COLO668 (cell line): ENCODE measurements around the gene CLSTN2.

Experiments
- DNase-seq: peaks from one replicate; lab custom pipeline; 2025; ENCODE audit not compliant: unreplicated experiment; lab: John Stamatoyannopoulos, UW

Gene CLSTN2

DNA sequence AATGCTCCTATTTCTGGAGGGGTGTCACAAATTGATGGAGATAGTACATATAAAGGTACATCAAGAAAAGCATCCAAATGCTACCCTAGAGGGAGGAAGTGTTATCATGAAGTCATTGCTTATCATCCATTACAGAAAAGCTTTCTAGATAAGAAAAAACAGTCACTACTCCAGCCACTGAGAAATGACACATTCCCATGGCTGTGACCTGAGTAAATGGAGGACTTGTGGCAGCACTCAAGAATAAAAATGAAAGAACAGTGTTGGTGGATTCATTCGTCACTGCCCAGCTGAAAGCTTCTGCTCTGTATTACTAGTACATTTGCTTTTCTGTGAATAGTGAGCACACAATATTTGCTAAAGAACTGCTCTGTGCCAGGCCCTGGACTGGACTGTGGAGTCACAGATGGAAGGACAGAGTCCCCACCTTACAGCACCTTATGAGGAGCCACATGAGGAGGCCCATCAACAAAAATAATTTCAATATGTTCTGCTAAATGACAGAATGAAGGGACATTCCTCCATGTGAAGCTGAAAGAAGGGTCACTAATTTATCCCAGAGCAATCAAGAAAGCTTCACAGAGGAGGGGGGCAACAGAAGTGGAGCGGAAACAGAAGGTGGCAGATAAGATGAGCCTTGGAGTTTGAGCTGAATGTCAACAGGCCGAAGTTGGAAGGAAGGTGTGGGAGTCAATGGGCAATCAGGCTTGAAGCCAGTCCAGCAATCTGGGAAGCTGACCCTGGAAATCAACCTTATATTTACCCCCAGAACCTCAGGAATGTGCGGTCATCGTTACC is 399.3 kb downstream of the CLSTN2 start:
- no peak for DNase-seq

DNA sequence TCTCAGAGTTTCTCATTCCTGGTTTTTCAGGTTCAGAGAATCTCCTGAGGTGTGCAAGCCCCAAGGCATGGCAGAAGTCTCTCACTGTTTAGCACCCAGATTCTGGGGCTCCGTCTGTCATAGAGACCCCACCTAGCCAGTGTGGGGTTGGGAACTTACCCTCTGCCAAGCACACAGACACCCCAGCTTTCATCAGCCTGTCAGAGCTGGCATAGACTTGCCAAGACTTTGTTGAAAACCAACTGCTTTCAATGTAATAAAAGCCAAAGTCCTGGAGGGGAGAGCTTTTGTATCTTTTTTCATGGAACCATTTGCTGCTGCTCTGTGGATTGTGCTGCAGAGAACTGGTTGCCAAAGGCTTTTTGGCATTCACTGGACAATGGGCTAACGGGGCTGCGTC is 401.5 kb downstream of the CLSTN2 start:
- no peak for DNase-seq

DNA sequence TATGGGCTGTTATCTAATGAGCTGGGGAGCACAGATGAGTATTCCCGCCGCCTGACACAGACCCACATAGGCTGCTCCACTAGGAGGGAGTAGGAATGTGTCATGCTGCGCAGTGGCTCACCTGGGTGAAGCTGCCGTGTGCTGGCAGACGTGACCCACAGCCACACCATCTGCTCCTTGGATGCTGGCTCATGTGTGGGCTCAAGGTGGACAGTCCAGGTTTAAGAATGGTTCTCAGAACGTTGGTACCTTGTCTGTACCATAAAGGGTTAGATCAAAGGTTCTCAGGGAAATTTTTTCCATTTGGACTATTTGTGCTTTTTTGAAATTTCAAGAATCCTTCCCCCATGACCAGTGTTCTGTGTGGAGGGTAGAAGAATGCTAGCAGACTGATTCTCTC is 403.9 kb downstream of the CLSTN2 start:
- no peak for DNase-seq

DNA sequence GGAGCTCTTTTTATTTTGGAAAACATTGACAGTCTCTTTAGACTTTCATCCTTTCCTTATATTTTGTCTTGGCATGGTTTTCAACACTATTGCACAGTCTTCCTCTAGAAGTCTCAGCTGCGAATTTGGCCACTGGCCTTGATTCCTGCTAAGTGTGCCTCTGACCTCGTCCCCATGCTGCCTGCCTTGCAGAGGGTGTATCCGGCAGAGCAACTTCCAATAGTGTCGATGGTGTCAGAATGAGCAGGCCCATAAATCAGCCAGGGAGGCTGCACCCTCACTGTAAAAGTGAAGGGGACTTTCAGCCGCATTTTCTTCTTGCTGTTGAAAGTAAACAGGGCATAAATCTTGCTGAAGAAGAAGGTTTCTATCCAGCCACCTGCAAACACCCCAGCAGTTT is 406.2 kb downstream of the CLSTN2 start:
- DNase-seq, result peak; percentile 38

DNA sequence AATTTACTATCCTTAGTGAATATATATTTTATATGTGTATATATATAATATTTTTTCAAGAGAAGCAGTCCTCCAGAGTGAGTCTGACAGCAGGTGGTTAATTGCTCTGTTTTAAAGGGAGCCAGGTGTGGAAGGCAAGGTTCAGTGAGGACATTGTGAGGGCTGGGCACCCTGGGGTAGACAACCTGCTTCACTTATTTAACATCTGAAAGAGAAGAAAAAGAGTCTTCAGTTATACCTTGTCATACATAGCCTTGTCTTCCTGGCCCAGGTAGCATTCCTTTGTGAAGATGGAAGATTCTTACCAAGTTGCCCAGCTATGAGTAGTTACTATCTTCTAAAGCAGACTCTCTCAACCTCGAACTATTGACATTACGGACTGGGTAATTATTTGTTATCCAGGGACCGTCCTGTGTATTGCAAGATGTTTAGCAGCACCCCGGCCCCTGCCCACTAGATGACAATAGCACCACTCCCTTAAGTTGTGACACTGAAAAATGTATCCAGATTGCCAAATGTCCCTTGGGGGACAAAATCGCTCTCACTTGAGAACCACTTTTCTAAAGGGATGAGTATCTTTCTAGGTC is 406.9 kb downstream of the CLSTN2 start:
- DNase-seq, result peak; percentile 27

GRCh38 chr3:140342668-140343067 is 407.7 kb downstream of the CLSTN2 start:
- DNase-seq, result peak; percentile 9

- DNase-seq, result no peak
These were observed 408.5 kb downstream of the CLSTN2 start for GRCh38 chr3:140343211-140344081.

DNA sequence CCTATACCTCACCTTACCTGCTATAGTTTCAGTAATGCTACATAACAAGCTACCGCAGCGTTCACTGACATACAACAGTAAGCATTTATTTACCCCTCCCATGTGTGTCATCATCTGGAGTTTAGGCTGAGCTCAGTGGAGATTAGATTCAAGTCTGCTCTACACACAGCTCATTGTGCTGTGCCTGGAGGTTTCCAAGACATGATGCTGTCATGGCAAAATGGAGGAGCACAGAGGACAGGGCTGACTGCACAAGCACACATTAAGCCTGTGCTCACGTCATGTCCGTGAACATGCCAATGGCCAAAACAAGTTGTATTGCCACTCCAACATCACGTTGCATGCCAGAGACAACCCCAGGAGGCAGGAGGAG is 409.1 kb downstream of the CLSTN2 start:
- peak; percentile 14 for DNase-seq

DNA sequence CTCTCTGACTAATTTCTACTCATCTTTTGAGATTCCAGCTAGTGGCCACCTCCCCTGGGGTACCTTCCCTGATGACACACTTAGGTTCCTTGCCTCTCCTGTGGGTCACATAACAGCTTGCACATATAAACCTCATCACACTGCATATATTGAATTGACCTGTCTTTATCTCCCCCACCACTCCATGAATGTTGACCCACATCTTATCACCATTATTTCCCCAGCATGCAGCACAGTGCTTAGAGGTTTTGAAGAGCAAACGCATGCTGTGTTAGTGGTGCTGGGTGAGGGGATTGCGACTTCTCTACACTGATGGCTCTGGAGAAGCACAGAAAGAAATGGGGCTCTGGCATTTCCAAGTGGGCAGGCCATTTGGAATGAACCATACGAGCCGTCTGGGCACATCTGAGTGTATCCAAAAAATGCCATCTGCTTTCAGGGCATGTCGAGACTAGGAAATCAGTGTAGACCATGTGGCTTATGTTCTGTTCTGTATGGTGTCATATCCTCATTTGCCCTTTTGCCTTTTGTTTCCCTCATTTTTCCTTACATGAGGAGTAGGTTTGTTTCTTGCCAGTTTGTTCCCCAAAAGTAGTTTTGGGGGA is 409.7 kb downstream of the CLSTN2 start:
- DNase-seq, result no peak

DNA sequence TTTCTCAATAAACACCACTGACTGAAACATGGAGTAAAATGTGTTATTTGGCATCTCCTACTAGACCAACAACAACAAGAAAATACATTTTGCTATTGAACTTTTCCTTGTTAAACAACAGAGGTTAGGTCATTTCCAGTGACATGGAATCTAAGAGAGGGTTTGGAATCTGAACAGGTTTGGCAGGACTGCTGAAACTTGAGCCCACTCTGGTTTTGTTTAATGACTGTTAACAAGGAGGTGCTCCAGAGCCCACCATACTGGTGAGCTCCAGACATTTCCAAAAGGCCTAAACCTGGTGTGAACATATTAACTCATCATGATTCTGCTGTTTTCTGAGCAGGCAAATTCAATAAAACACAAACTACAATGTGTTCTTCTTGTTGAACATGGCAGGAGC is 412.2 kb downstream of the CLSTN2 start:
- no peak for DNase-seq

- DNase-seq, result no peak
These were observed 415.0 kb downstream of the CLSTN2 start for GRCh38 chr3:140349938-140350337.

DNA sequence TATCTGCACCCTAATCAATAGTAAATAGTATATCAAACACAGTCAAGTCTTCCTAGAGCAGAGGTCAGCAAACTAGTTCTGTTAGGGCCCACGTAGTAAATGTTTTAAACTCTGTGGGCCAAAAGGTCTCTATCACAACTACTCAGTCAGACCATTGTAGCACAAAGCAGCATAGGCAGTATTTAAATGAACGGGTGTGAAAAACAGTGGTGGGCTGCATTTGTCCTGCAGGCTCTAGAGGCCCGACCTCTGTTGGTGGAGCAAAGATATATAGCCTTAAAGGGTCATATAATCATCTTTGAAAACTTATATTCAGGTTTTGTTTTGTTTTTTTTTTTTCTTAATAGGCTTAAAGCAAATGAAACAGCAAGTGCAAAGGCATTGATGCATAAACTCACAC is 416.5 kb downstream of the CLSTN2 start:
- DNase-seq, result no peak

DNA sequence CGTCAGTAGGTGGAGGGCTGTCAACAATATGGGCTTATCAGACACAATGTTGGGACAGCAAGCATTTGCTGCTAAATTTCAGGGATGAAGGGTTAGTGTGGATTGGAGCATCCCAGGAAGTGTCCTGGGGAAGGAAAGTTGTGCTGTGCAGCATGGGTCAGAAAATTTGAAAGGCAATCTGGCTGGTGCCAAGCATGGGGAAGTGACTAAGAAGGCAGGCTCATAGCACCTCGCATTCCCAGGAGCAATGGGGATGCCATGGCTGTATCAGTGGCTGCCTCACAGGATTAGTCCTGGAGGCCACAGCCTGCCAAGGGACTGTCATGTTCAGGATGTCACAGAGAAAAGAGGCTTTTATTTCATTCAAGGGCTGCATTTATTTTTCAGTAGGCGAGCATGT is 420.5 kb downstream of the CLSTN2 start:
- DNase-seq, result no peak

DNA sequence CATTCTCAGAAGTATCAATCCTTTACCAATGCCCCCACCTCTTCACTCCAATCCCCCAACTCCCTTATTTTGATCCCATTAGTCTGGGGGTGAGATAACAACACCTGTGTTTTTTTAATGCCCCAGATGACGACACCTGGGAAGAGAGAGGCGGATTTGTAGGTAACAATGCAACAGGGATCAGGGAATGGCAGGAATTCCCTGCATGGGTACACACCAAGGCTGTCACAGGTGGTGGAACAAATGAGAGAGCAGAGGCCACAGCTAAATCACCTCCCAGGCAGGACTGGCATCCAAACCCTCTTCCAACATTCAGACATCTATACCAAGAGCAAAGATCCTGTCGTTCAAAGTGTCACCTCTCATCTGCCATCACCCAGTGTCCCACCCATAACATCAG is 423.7 kb downstream of the CLSTN2 start:
- no peak for DNase-seq

- no peak for DNase-seq
These were observed 424.4 kb downstream of the CLSTN2 start for GRCh38 chr3:140359233-140359995.

DNA sequence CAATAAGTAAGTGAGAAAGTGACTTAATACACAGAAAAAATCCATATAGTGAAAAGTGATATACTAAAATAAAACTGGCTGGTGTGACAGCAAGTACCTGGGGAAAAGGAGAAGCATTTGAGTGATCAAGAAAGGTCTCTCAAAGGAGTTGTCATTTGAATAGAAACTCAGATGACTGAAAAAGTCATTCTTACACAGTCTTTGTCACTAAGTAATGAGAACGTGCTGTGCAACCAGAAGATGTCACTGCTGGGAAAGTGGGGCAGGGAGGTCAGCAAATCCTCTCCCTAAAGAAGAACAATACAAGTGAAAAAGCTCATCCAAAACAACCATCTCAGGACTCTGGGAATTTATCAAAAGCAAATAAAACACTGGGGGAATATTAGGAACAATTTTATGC is 425.3 kb downstream of the CLSTN2 start:
- DNase-seq, result no peak

DNA sequence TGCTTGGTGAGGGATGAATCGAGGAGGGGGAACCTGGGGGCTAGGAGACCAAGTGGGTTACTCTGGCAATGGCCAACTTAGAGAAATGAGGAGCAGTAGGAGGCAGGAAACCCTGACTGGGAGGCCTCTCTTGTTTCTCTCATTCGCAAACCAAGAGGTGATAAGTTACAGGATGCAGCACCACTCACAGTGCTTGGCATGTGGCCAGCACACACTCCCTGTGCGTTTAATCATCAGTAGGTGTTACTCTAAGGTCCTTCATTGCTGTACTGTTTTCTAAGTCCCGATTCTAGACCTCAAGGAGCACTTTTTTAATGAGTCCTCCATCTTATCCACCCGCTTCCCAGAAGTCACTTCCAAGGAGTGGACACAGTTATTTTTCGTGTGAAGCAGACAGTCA is 428.8 kb downstream of the CLSTN2 start:
- peak; percentile 58 for DNase-seq

DNA sequence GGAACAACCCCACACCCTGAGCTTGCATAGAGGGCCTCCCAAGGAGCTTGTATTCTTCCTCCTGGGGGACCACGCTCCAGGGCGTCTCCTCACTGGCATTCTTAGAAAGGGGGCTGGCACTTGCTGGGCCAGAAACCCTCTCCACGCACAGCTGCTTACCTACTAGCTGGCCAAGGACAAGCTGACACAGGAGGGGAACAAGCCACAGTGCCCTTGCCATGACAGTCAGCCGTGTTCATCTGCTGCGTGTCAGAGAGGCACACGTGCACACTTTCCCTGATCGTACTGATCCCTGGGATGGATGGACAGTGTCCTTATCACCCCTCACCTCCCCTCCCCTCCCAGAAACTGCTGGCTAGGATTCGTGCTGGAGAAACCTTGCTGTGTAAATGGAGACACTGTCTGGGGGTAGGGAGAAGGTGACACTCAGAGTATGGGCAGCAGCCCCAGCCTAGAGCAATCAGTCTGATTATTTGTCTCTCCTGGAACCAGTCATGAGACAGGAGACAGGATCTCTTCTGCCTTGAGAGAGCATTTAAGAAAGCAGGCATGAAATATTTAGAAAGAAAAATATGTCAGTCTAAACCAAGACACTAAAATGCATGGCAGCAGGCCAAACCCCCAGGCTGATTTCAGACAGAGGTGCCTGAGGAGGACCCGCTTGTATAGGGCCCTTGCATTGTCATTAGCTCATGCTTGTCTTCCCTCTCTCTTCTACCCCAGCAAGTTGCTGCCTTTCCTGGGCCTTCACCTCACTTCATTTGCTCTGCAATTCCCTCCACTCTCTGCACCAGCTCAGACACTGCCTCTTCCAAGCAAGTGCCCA is 431.1 kb downstream of the CLSTN2 start:
- DNase-seq, result peak; percentile 4

GRCh38 chr3:140368223-140368811 is 433.3 kb downstream of the CLSTN2 start:
- DNase-seq, result no peak

DNA sequence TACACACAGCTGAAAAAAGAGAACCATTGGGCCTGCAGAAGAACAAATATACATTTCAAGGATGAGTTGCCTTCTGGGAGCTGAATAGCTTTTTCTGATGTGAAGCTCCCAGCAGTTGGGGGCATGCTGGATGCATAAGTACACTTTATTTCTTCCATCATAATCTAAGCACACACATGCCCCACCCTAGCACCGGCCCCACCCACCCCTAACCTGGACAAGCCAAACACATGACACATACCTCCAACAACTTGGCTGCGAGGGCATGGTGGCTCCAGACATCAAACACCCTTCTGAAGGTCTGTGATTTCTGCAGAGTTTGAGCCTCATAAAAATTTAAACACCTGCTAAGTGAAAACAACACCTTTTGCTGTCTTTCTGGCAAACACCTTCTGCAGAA is 435.7 kb downstream of the CLSTN2 start:
- DNase-seq, result peak; percentile 61
